Measurements from ENCODE around the gene EPN2. TPM values are rescaled to one million over a fixed set of nuclear protein-coding genes. Genes with fewer than 3 reads are reported as not detected.

Gene EPN2
- total RNA-seq, 1 donor from 2014 or later = 10.5 TPM

DNA sequence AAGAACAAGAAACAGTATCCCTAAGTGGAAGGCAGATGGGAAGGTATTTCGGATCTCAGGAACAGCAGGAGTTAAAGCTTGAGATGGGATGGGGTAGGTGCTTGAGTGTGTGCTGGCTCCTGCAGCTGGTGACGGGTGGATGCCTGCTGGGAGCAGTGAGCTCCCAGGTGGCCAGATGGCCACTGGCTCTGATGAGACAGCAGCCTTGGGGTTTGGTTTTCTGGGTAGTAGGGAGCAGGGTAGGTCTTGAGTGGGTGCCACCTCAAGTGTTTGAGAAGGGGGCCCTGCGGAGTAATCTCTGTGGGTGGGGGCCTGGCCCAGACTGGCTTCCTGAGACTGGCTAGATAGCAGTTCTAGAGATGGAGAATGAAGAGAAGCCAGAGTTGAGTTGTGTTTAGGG lies 10.3 kb downstream of the EPN2 start:
- no peak overlapping the region for H3K4me3 Mint-ChIP-seq (ENCODE audit: low read depth)
- H3K36me3 Mint-ChIP-seq (ENCODE audit: low read depth) = no peaks in the 10 kb centered on the region
- H3K9me3 Mint-ChIP-seq = no peaks in the 10 kb centered on the region
- peaks cover 11% of the 10 kb centered on the region for H3K27me3 Mint-ChIP-seq (ENCODE audit: low read depth)
- intact Hi-C loops (cut with micrococcal nuclease) = no loop called here
- H3K4me1 Mint-ChIP-seq (ENCODE audit: low read depth) = no peaks in the 10 kb centered on the region
- DNase-seq (ENCODE audit: low spot score) = no peak
- no peak overlapping the region for H3K27ac Mint-ChIP-seq

DNA sequence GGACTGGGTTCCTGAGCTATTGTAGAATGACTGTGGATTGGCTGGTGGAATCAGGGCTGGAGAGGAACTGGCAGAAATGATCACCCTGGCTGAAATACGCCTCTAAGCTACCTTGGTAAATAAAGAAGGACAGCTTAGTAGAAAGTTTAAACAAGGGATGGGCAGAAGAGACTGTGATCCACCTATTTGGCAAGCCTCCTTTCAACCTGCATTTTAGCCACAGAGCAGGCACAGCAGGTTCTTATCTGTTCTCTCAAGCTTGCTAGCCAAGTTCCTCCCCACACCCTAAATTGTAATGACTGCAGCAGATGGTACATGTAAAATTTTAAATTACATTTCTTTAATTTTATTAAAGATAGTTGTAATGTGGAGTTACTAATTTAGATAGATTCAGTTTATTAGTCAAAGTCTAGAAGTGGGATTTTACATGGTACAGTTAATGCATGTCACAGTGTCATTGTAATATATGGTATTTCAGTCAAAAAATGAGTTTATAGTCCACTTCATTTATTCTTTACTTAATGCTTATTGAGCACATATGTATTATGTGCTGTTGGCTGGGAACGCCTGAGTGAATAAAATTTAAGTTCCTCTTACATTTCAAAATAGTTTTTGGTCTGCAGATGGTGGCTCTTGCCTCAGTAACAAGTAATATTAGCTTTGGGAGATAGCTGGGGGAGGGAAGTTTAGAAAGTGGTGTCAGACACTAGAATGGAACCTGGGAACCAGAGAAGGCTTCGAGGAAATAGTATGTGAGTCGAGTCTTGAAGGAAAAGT lies 11.2 kb downstream of the EPN2 start:
- Mint-ChIP-seq H3K27ac (no peak overlapping the region), H3K9me3 (no peaks in the 10 kb centered on the region), H3K27me3 (ENCODE audit: low read depth) (peaks cover 11% of the 10 kb centered on the region), H3K4me1 (ENCODE audit: low read depth) (no peaks in the 10 kb centered on the region), H3K36me3 (ENCODE audit: low read depth) (no peaks in the 10 kb centered on the region), H3K4me3 (ENCODE audit: low read depth) (no peak overlapping the region)
- intact Hi-C loops (cut with micrococcal nuclease) = no loop called here
- DNase-seq (ENCODE audit: low spot score) = no peak

DNA sequence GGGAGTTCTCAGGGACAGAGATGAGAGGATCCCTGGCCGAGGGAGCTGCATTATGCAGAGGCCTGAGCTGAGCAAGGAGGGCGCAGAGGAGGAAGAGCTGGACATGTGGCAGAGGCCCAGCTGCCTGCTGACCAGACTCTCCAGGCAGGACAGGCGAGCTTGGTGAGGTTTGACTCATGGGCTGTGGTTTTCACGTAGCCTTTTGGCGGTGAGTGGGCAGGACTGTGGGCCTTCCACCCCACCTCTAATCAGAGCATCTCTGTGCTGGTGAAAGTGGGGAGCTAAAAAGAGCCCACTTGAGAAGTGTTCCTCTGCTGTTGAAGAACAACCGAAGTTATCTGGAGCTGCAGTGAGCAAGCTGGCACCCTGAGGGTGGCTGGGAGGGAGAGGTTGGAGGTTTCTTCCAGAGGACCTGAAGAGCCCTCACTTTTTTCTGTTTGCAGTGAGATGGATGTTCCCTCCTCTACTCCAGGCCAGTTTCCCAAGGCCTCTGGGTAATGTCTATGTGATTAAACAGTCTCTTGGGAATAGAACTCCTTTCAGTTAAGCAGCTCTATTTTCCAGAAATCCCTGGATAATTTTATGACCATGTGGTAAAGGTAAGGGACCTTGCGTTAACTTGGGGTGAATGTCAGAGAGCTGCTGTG lies 11.9 kb downstream of the EPN2 start:
- intact Hi-C loops (cut with micrococcal nuclease) = no loop called here
- Mint-ChIP-seq H3K4me1 (ENCODE audit: low read depth) (no peaks in the 10 kb centered on the region), H3K9me3 (no peaks in the 10 kb centered on the region), H3K27me3 (ENCODE audit: low read depth) (peaks cover 11% of the 10 kb centered on the region), H3K27ac (no peak overlapping the region), H3K36me3 (ENCODE audit: low read depth) (no peaks in the 10 kb centered on the region), H3K4me3 (ENCODE audit: low read depth) (no peak overlapping the region)
- no peak for DNase-seq (ENCODE audit: low spot score)

DNA sequence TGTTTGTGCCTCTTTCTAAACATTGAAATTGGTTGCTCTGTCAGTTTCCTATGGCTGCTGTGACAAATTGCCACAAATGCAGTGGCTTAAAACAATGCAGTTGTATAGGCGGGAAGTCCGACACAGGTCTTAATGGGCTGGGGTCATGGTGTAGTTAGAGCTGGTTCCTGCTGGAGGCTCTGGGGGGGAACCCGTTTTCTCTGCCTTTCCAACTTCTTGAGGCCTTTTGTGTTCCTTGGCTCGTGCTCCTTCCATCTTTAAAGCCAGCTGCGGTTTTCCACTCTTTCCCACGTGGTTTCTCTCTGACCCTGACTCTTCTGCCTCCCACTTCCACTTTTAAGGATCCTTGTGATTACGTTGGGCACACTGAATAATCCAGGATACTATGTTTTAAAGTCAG lies 12.5 kb downstream of the EPN2 start:
- no peaks in the 10 kb centered on the region for H3K36me3 Mint-ChIP-seq (ENCODE audit: low read depth)
- H3K27me3 Mint-ChIP-seq (ENCODE audit: low read depth) = peaks cover 11% of the 10 kb centered on the region
- no peak overlapping the region for H3K27ac Mint-ChIP-seq
- DNase-seq (ENCODE audit: low spot score) = no peak
- intact Hi-C loops (cut with micrococcal nuclease) = no loop called here
- no peaks in the 10 kb centered on the region for H3K9me3 Mint-ChIP-seq
- no peak overlapping the region for H3K4me3 Mint-ChIP-seq (ENCODE audit: low read depth)
- no peaks in the 10 kb centered on the region for H3K4me1 Mint-ChIP-seq (ENCODE audit: low read depth)

DNA sequence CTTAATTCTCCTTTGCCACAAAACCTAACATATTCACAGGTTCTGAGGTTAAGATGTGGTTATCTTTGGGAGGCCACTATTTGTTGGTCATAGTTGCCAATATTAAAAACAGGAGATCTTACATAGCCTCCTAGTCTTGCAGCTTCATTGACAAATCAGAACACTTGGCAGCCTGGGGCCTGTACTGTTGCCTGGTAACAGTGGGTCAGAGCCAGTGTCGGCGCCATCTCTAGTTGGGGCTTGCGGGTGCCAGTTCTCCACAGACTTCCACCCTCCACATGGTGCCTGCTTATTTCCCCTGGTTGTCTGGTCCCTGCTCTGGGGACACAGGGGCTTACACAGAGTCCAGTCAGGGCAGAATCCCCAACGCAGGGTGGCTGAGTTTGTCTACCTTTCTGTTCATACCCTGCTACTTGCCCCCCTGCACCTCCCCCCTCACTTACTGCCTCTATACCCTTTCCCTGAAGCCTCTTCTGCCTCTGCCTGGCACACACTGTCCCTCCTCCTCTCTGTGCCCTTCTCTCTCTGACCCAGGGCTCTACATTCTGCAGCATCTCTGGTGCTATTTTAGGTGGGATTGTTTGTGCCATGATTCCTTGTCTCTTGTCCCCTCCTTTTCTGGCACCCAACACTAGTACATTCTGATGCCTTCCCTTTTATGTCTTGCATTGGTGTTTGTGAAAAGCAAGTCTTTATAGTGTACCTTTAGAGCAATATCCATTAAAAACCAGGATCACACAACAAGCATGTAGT lies 13.4 kb downstream of the EPN2 start:
- H3K4me1 Mint-ChIP-seq (ENCODE audit: low read depth) = no peaks in the 10 kb centered on the region
- H3K9me3 Mint-ChIP-seq = no peaks in the 10 kb centered on the region
- peaks cover 11% of the 10 kb centered on the region for H3K27me3 Mint-ChIP-seq (ENCODE audit: low read depth)
- no peak overlapping the region for H3K27ac Mint-ChIP-seq
- no peaks in the 10 kb centered on the region for H3K36me3 Mint-ChIP-seq (ENCODE audit: low read depth)
- H3K4me3 Mint-ChIP-seq (ENCODE audit: low read depth) = no peak overlapping the region
- intact Hi-C loops (cut with micrococcal nuclease) = no loop called here
- DNase-seq (ENCODE audit: low spot score) = no peak

DNA sequence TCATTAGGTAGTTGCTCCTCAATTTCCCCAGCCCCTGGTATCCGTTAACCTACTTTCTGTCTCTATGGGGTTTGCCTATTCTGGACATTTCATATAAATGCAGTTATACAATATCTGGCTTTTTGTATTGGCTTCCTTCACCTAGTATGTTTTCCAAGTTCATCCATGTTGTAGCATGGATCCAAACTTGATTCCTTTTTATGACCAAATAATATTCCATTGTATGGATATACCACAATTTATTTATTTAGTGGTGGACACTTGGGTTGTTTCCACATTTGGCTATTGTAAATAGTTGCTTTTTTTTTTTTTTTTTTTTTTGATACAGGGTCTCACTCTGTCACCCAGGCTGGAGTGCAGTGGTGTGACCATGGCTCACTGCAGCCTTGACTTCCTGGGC lies 15.9 kb downstream of the EPN2 start:
- H3K27ac Mint-ChIP-seq = no peak overlapping the region
- peaks cover 12% of the 10 kb centered on the region for H3K27me3 Mint-ChIP-seq (ENCODE audit: low read depth)
- H3K4me1 Mint-ChIP-seq (ENCODE audit: low read depth) = no peaks in the 10 kb centered on the region
- H3K4me3 Mint-ChIP-seq (ENCODE audit: low read depth) = no peak overlapping the region
- no peaks in the 10 kb centered on the region for H3K36me3 Mint-ChIP-seq (ENCODE audit: low read depth)
- no peaks in the 10 kb centered on the region for H3K9me3 Mint-ChIP-seq
- no peak for DNase-seq (ENCODE audit: low spot score)
- intact Hi-C loops (cut with micrococcal nuclease) = no loop called here

DNA sequence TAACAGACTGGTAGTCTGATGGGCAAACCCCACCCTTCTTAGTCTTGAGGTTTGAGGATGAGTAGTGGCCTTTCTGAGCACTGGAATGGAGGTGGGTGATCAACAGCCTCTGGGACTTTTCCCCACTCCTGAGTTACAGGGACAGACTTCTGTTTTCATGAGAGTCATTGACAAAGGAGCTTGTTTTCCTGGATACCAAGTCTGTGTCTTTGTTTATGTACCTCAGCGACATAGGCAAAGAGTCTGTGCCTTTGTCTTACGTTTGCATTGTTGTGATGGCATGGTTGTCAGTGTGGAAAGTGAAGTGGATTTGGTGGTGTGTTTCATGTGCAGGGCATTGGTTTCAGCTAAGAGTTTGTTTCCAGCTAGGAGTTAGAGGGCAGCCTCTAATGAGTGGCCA lies 17.5 kb downstream of the EPN2 start:
- H3K9me3 Mint-ChIP-seq = no peaks in the 10 kb centered on the region
- no peak overlapping the region for H3K4me3 Mint-ChIP-seq (ENCODE audit: low read depth)
- no peaks in the 10 kb centered on the region for H3K4me1 Mint-ChIP-seq (ENCODE audit: low read depth)
- peaks cover 10% of the 10 kb centered on the region for H3K27me3 Mint-ChIP-seq (ENCODE audit: low read depth)
- H3K27ac Mint-ChIP-seq = no peak overlapping the region
- no peak for DNase-seq (ENCODE audit: low spot score)
- no peaks in the 10 kb centered on the region for H3K36me3 Mint-ChIP-seq (ENCODE audit: low read depth)
- intact Hi-C loops (cut with micrococcal nuclease) = no loop called here

DNA sequence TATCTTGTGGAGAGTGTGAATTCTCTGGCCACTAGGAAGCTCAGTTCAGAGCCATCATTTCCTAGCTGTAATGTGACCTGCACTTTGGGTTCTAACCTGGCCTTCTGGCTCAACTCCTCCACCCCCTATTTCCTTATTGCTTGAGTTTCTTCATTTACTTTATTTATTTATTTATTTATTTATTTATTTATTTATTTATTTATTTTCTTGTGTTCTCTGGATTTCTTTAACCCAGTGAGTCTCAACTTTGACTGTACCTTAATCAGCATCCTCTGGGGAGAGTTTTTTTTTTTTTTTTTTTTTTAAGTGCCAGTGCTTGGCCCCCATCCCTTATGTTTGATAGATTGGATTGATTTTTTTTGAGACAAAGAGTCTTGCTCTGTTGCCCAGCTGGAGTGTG lies 18.1 kb downstream of the EPN2 start:
- no peak overlapping the region for H3K4me3 Mint-ChIP-seq (ENCODE audit: low read depth)
- no peak overlapping the region for H3K27ac Mint-ChIP-seq
- no peak for DNase-seq (ENCODE audit: low spot score)
- no peaks in the 10 kb centered on the region for H3K36me3 Mint-ChIP-seq (ENCODE audit: low read depth)
- peaks cover 16% of the 10 kb centered on the region for H3K27me3 Mint-ChIP-seq (ENCODE audit: low read depth)
- H3K9me3 Mint-ChIP-seq = no peaks in the 10 kb centered on the region
- no peaks in the 10 kb centered on the region for H3K4me1 Mint-ChIP-seq (ENCODE audit: low read depth)
- intact Hi-C loops (cut with micrococcal nuclease) = no loop called here

DNA sequence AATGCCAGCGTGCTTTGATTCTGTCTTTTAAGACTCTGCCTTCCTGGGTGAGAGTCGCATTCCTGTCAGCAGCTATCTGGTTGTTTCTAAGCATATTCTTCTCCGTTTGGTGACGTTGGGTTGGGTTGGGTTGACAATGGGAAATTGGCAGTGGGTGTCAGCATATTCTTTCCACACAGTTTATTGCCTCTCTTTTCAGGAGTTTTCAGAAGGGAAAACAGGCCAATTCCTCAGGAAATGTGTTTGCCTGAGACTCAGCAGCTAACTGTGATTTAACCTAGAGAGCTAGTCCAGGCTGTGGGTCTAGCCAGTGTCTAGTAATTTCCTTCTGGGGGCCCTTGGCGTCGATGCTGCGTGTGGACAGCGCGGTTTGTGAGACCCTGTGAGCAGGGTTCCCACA lies 21.2 kb downstream of the EPN2 start:
- intact Hi-C loops (cut with micrococcal nuclease) = no loop called here
- DNase-seq (ENCODE audit: low spot score) = no peak
- H3K27me3 Mint-ChIP-seq (ENCODE audit: low read depth) = peaks cover 26% of the 10 kb centered on the region
- peaks cover 7% of the 10 kb centered on the region for H3K4me1 Mint-ChIP-seq (ENCODE audit: low read depth)
- H3K9me3 Mint-ChIP-seq = no peaks in the 10 kb centered on the region
- no peak overlapping the region for H3K4me3 Mint-ChIP-seq (ENCODE audit: low read depth)
- H3K27ac Mint-ChIP-seq = no peak overlapping the region
- H3K36me3 Mint-ChIP-seq (ENCODE audit: low read depth) = no peaks in the 10 kb centered on the region

DNA sequence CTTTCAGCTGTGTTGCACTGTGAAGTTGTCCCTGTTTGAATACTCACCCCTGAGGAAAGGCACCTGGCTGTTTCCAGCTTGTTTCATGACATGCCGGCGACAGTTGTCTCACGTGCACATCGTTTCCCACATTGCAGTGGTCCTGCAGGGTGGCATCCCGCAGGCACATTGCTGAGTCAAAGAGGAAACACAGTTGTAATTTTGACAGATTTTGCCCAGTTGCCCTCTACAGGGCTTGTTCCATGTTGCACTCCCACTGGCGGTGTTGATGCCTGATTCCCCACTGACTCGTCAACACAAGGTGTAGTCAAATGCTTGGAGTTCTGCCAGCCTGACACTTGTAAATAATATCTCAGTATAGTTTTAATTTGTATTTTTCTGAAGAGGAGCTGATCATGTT lies 23.8 kb downstream of the EPN2 start:
- no peak overlapping the region for H3K27ac Mint-ChIP-seq
- H3K9me3 Mint-ChIP-seq = no peaks in the 10 kb centered on the region
- no peak for DNase-seq (ENCODE audit: low spot score)
- H3K4me3 Mint-ChIP-seq (ENCODE audit: low read depth) = no peak overlapping the region
- peaks cover 9% of the 10 kb centered on the region for H3K4me1 Mint-ChIP-seq (ENCODE audit: low read depth)
- intact Hi-C loops (cut with micrococcal nuclease) = no loop called here
- H3K27me3 Mint-ChIP-seq (ENCODE audit: low read depth) = peaks cover 28% of the 10 kb centered on the region
- H3K36me3 Mint-ChIP-seq (ENCODE audit: low read depth) = no peaks in the 10 kb centered on the region

DNA sequence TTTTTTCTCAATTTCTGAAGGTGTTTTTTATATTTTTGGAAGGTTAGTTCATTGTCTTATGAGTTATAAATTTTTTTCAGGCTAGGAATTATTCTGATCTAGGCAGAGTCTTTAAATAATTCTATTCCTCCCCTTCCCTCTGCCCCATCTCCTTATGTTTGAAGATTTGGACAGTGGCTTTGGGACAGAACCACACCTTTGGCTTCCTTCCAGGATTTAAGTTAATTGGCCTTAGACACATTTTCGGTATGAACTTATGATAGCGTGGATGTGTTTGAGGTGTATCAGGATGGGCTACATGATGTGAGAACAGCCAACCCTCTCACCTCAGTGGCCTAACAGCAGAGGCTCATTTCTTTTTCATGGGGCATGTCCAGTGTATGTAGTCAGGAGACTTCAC lies 24.3 kb downstream of the EPN2 start:
- no peaks in the 10 kb centered on the region for H3K9me3 Mint-ChIP-seq
- H3K36me3 Mint-ChIP-seq (ENCODE audit: low read depth) = no peaks in the 10 kb centered on the region
- peaks cover 28% of the 10 kb centered on the region for H3K27me3 Mint-ChIP-seq (ENCODE audit: low read depth)
- H3K27ac Mint-ChIP-seq = no peak overlapping the region
- H3K4me1 Mint-ChIP-seq (ENCODE audit: low read depth) = peaks cover 9% of the 10 kb centered on the region
- intact Hi-C loops (cut with micrococcal nuclease) = no loop called here
- no peak overlapping the region for H3K4me3 Mint-ChIP-seq (ENCODE audit: low read depth)
- no peak for DNase-seq (ENCODE audit: low spot score)

DNA sequence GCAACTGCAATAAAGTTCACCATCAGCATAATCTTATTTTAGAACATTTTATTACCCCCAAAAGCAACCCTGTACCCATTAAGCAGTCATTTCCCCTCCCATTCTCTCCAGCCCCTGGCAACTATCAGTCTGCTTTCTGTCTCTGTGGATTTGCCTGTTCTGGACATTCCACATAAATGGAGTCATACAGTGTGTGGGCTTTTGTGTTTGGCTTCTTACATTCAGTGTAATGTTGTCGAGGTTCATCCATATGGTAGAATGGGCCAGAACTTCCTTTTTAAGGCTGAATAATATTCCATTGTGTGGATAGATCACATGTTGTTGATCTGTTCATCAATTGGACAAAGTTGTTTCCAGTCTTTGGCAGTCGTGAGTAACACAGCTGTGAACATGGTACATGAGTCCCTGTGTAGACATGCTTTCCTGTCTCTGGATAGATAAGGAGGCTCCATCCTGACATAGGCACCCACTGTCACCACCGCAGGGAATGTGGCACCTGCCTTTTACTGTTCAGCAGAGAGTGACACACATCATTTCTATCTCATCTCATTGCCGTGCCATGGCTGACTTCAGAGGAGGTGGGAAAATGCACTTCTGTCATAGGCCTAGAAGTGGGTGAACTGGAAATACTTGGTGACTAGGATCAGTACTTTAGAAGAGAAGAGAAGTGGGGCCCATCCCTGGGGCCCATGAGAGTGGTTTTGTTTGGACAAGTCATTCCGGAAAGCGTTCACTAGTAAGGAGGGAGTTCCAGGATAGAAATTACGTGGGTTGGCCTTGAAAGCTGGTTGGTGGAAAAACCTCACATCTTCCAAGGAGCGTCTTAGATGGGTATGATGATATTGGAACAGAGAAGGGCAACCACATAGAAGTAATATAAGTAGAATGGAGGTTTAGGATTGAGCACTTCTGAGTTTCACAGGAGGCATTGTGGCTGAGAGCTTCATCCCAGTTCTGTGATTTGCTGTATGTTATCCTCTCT lies 25.8 kb downstream of the EPN2 start:
- no peaks in the 10 kb centered on the region for H3K9me3 Mint-ChIP-seq
- intact Hi-C loops (cut with micrococcal nuclease) = no loop called here
- H3K36me3 Mint-ChIP-seq (ENCODE audit: low read depth) = no peaks in the 10 kb centered on the region
- H3K27me3 Mint-ChIP-seq (ENCODE audit: low read depth) = peaks cover 20% of the 10 kb centered on the region
- no peak overlapping the region for H3K4me3 Mint-ChIP-seq (ENCODE audit: low read depth)
- no peak overlapping the region for H3K27ac Mint-ChIP-seq
- peaks cover 9% of the 10 kb centered on the region for H3K4me1 Mint-ChIP-seq (ENCODE audit: low read depth)
- DNase-seq (ENCODE audit: low spot score) = no peak

All from activated T-helper 2 cell treated with anti-CD3 and anti-CD28 coated beads, Interferon-gamma antibody, Interleukin-2, Interleukin-4, amounts not matched to agents 10 μg/mL and 5 μg/mL and 100 μg/mL, durations not matched to agents 14 hours and 24 hours and 36 hours (primary cell).